ENCODE data around the gene POPDC2.

GRCh38 chr3:119673875-119674274 is 13.5 kb upstream of the POPDC2 start:
- TF ChIP-seq CTCF (IDR thresholded peaks at IDR 0.05), result no peak
- no peak for TF ChIP-seq EZH2 (IDR thresholded peaks at IDR 0.05; ENCODE audit: borderline replicate concordance, insufficient read depth, low read depth, low read length, poor library complexity, severe bottlenecking)
